A673 (cell line): ENCODE measurements around the gene GMDS. TPM values are rescaled to one million over a fixed set of nuclear protein-coding genes. Genes with fewer than 3 reads are reported as not detected.

ENCODE experiments used
- BruUV-seq: library from RNA; stranded (reverse); fragments of 400-500 nt; replicated peaks from 2 replicates; lab custom pipeline; 2021; lab: Mats Ljungman, UMichigan
- CTCF ChIA-PET: fragments of 300-600 bp; sonication (Branson Sonifier 250); formaldehyde crosslinking; loops from one replicate; lab custom pipeline; 2022; ENCODE audit warnings: antibody characterized with exemption; lab: Charles Lee
- POLR2A ChIA-PET: fragments of 300-600 bp; sonication (Branson Sonifier 250); formaldehyde crosslinking; loops from one replicate; lab custom pipeline; 2022; ENCODE audit warnings: antibody characterized with exemption; ENCODE audit not compliant: low non-redundant PET; lab: Charles Lee
- DNase-seq: peaks from one replicate; pipeline ENCODE4 v3.0.0-alpha.2; 2015; ENCODE audit warnings: low spot score
- H3K27ac ChIP-seq: fragments of 200-600 bp; sonication (generic); 2 replicates; pipeline ENCODE4 v1.5.1; 2016; ENCODE audit warnings: mixed run types, low read depth, mild to moderate bottlenecking, mixed read lengths, antibody characterized with exemption, low read length; ENCODE audit not compliant: poor library complexity, severe bottlenecking
- H3K27me3 ChIP-seq: fragments of 200-600 bp; sonication (generic); replicated peaks from 2 replicates; pipeline ENCODE4 v1.6.1; 2017; ENCODE audit warnings: mixed run types, low read depth, mild to moderate bottlenecking, mixed read lengths, antibody characterized with exemption, low read length; ENCODE audit not compliant: insufficient read depth, poor library complexity
- H3K36me3 ChIP-seq: fragments of 200-600 bp; sonication (generic); 2 replicates; pipeline ENCODE4 v1.6.1; 2016; ENCODE audit warnings: mixed run types, mild to moderate bottlenecking, mixed read lengths, antibody characterized with exemption, low read length; ENCODE audit not compliant: insufficient read depth, poor library complexity, severe bottlenecking
- H3K4me1 ChIP-seq: fragments of 200-600 bp; sonication (generic); 2 replicates; pipeline ENCODE4 v1.6.1; 2017; ENCODE audit warnings: mixed run types, mild to moderate bottlenecking, mixed read lengths, antibody characterized with exemption, low read length; ENCODE audit not compliant: insufficient read depth, poor library complexity, severe bottlenecking
- H3K4me3 ChIP-seq: fragments of 200-600 bp; sonication (generic); 2 replicates; pipeline ENCODE4 v1.5.1; 2016; ENCODE audit warnings: low read depth, mixed run types, mild to moderate bottlenecking, mixed read lengths, low read length; ENCODE audit not compliant: poor library complexity, severe bottlenecking
- H3K9me3 ChIP-seq: fragments of 200-600 bp; sonication (generic); 2 replicates; pipeline ENCODE4 v1.6.1; 2016; ENCODE audit warnings: mixed run types, low read depth, mild to moderate bottlenecking, mixed read lengths, antibody characterized with exemption, low read length; ENCODE audit not compliant: poor library complexity, severe bottlenecking
- CTCF ChIP-seq: fragments of 300-800, 200-600 bp; sonication (generic); conservative IDR thresholded peaks from 2 replicates; pipeline ENCODE4 v1.5.1; 2017; ENCODE audit warnings: low read depth, mild to moderate bottlenecking, antibody characterized with exemption, low read length, moderate library complexity, mixed read lengths
- EZH2 ChIP-seq: fragments of 200-600 bp; sonication (generic); IDR thresholded peaks from 2 replicates; pipeline ENCODE4 v1.6.1; 2017; ENCODE audit warnings: borderline replicate concordance, low read depth, mild to moderate bottlenecking, mixed read lengths, antibody characterized with exemption, low read length; ENCODE audit not compliant: poor library complexity, severe bottlenecking
- intact Hi-C: fragments of 100-400 bp; cut with micrococcal nuclease; formaldehyde crosslinking; loops from one replicate; pipeline ENCODE4 v1.10.0; 2022; ENCODE audit not compliant: unreplicated experiment
- total RNA-seq: library from RNA; stranded (reverse); gene quantifications from 2 replicates; pipeline ENCODE4 v1.2.3, GENCODE V29; 2021

GMDS gene
- total RNA-seq, 1 experiment from 2014 or later, result 15.2 TPM

DNA sequence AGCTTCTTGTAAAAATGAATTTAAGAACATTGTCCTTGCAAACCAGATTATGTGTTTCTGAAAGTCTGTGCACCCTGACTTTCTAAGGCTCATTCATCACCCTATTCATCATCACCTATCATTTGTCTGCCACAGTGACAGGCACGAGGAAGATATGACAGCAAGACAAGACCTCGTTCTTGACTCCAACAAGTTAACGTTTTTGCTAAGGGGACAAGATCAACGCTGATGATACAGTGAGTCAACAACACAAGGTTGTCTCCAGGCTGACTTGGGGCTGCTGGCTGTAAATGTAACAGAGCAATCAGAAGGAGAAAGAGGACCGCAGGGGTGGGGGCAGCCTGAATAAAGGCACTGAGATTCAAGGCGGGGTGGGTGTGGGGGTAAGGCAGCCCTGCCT, 541.5 kb downstream of the GMDS start:
- Histone ChIP-seq H3K27ac (no peak overlapping the region), H3K4me1 (no peaks in the 10 kb centered on the region), H3K36me3 (no peaks in the 10 kb centered on the region), H3K4me3 (no peak overlapping the region), H3K9me3 (no peaks in the 10 kb centered on the region), H3K27me3 (no peaks in the 10 kb centered on the region)
- ChIA-PET POLR2A (no interaction called here), CTCF (no interaction called here)
- DNase-seq, result no peak
- BruUV-seq, result no TSS peak
- intact Hi-C loops, result no loop called here
- TF ChIP-seq CTCF (no peak), EZH2 (no peak)

DNA sequence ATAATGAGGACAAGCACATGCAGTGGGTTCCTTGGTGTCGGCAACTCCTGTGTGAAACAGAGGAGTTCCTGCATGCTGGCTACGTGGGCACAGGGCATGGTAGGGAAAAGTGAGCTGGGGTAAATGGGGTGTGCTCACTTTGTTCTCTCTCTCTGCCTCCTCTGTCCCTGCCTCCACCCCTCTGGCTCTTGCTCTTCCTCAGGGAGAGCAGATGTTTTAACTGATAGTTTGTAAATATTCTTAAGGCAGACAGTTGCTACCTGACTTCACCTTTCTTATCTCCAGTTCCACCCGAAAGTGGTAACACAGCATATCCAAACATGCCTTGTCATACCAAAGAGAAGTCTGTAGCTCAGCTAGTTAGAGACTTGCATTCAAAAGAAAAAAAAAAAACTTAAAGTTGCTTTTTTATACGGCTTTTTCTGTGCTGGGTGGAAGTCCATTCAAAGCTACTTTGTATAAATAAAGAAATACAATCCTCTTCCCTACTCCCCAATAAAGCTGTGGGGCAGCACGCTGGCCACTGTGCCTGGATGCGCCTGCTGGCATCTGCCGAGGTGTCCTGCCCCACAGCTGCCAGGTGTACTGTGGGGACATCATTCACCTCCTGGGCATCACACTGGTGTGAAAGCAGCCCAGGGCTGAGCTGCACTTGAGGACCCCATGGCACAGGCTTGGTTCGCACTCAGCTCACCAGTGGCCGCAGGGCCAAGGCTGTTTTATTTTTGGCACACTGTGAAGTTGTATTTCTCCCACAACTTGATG, 542.1 kb downstream of the GMDS start:
- H3K36me3 ChIP-seq, result no peaks in the 10 kb centered on the region
- no TSS peak for BruUV-seq
- DNase-seq, result no peak
- H3K4me1 ChIP-seq, result no peaks in the 10 kb centered on the region
- no peak overlapping the region for H3K4me3 ChIP-seq
- POLR2A ChIA-PET, result interaction anchor here (0.6 kb wide), 1 partner anchor 507 kb away, joined by 3 read pairs; no protein-coding TSS in a partner anchor
- no peaks in the 10 kb centered on the region for H3K27me3 ChIP-seq
- H3K9me3 ChIP-seq, result no peaks in the 10 kb centered on the region
- CTCF ChIA-PET, result no interaction called here
- intact Hi-C loops, result no loop called here
- TF ChIP-seq CTCF (no peak), EZH2 (no peak)
- H3K27ac ChIP-seq, result no peak overlapping the region

DNA sequence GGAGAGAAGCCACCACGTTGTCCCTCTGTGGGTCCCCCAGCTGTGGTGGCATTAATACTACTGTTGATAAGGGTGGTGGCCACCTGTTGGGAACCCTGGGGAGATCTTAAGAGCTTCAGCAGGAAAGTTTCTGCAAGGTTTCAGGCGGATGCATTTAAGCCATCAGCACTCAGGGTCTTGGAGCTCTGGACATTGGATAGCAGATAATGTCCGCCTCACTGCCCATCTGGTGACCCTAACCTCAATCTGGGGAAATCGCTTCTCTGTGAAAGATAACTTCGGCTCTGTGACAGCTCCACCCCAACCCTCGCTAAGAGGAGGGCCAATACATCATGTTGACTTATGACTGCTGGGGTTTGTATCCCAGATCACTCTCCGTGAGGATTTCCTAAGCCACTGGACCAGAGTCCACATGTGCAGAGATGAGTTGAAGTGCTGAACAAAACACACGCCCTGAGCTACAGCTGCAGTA, 542.8 kb downstream of the GMDS start:
- H3K36me3 ChIP-seq, result no peaks in the 10 kb centered on the region
- ChIA-PET CTCF (no interaction called here), POLR2A (interaction anchor here (0.6 kb wide), 1 partner anchor 507 kb away, joined by 3 read pairs; no protein-coding TSS in a partner anchor)
- no peaks in the 10 kb centered on the region for H3K9me3 ChIP-seq
- no peak overlapping the region for H3K27ac ChIP-seq
- intact Hi-C loops, result no loop called here
- no peak for DNase-seq
- H3K4me3 ChIP-seq, result no peak overlapping the region
- no peaks in the 10 kb centered on the region for H3K4me1 ChIP-seq
- BruUV-seq, result no TSS peak
- TF ChIP-seq EZH2, result no peak
- no peak for TF ChIP-seq CTCF
- no peaks in the 10 kb centered on the region for H3K27me3 ChIP-seq
